A673 (cell line): ENCODE results near the gene UTP14C.

ENCODE experiments used
- CTCF ChIP-seq: fragments of 300-800, 200-600 bp; sonication (generic); conservative IDR thresholded peaks from 2 replicates; pipeline ENCODE4 v1.5.1; 2017; ENCODE audit warnings: low read depth, mild to moderate bottlenecking, antibody characterized with exemption, low read length, moderate library complexity, mixed read lengths
- EZH2 ChIP-seq: fragments of 200-600 bp; sonication (generic); IDR thresholded peaks from 2 replicates; pipeline ENCODE4 v1.6.1; 2017; ENCODE audit warnings: borderline replicate concordance, low read depth, mild to moderate bottlenecking, mixed read lengths, antibody characterized with exemption, low read length; ENCODE audit not compliant: poor library complexity, severe bottlenecking

GRCh38 chr13:52036037-52036436 lies 11.5 kb downstream of the UTP14C start:
- no peak for TF ChIP-seq CTCF
- TF ChIP-seq EZH2 = no peak
